HG03378 (cell line): Measurements from ENCODE around the gene YTHDF2.
"Not testable (repeated sequence)": the region's sequence is repeated elsewhere in the genome, so short reads cannot be mapped to it uniquely, and the experiment has no call there.

ENCODE experiments used
- ATAC-seq: cut with Tn5 transposase; IDR thresholded peaks from one replicate; pipeline ENCODE4 v1.9.1; 2021; ENCODE audit warnings: mild to moderate bottlenecking, moderate library complexity; ENCODE audit not compliant: unreplicated experiment

The YTHDF2 gene

DNA sequence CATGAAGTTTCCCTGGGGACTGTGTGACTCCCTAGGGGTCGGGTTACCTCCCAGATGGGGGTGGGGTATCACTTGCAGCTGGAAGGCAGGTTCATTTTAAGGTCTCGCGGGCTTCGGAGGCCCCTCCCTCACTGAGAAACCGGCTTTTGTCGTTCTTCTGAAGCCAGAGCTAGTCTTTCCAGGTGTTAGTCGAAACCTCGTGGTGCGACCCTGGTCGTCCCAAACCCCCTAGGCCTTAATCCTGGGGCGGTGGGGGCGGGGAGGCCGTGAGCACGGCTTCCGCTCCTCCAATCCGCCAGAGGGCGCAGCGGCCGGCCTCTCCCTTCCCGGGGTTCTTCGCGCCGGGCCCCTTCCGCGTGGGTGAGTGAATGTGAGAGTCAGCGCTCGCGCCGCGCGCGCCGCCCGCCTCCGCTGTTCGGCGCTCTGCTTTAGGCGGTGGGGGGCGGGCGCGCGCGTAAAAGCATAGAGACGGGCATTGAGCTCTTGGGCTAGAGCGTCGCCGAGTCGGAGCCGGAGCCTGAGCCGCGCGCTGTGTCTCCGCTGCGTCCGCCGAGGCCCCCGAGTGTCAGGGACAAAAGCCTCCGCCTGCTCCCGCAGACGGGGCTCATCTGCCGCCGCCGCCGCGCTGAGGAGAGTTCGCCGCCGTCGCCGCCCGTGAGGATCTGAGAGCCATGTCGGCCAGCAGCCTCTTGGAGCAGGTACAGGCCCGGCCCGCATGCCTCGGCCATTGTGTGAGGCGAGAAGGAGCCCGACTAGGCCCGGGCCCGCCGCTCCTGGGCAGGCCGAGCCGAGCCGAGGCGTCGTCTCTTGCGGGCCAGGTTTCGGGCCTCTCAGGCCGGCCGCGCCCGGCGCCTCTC is at the start of gene YTHDF2:
TSS of gene YTHDF2 (plus strand) at position 491 of the 857 bp plus-strand sequence. CDS start at position 672, 181 bp downstream.
- ATAC-seq: peak; percentile 68

DNA sequence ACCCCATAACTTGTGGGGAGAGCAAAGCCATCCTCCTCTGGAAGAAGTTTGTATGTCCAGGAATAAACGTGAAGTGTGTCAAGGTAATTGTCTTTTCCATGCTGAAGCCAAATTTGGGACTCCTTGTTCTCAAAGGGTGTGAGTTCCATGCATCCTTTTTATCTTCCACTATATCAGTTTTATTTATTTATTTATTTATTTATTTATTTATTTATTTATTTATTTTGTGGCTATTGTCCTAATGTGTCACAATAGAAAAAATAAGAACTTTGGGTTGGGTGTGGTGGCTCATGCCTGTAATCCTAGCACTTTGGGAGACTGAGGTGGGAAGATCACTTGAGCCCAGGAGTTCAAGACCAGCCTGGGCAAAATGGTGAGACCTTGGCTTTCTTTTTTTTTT is 45.1 kb upstream of the YTHDF2 start:
- ATAC-seq: not testable (repeated sequence)

DNA sequence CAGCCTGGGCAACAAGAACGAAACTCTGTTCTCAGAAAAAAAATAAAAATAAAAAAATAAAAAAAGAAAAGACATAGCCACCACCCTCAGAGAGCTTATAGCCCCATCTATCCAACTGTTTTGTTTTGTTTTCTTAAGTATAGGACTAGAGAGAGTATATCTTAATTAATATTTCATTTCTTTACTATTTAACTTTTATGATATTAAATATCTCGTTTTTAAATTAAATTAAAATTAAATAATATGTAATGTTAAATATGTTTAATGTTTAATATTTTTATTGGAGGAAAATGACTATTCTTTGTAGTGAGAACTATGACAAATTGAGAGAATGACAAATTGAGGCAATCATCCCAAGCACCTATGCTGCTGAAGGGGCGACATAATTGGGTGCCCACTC is 33.1 kb upstream of the YTHDF2 start:
- ATAC-seq: no peak

DNA sequence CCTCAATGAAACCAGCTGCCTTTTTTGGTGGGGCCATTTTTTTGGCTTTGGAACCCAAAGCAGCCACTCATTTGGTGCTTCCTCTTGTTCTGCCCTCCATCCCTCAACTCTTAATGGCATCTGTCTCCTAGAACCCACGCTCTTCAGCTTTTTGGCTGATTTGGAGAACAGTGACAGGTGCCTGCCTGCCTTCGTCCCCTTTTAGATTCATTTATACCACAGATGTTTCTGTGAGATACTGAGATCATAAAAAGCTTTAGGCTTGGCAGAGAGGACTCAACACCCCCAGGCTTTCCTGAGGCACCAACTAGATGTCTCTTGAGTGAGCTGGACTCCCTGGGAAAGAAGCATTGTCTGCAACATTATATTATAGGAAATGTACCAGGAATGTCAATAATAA is 20.4 kb upstream of the YTHDF2 start:
- no peak for ATAC-seq

DNA sequence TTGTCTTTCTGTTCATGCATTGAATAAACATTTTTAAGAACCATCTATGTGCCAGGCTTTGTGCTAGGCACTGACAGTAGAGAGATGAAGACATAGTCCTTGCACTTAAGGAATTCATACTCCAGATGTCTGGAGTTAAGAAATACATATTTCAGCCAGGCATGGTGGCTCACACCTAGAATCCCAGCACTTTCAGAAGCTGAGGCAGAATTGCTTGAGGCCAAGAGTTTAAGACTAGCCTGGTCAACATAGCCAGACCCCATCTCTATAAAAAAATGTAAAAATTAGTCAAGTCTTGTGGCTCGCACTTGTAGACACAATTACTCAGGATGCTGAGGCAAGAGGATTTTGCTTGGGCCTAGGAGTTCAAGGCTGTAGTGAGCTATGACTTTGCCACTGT is 18.6 kb upstream of the YTHDF2 start:
- no peak for ATAC-seq

- ATAC-seq: no peak
Measured at GRCh38 chr1:28718586-28719331, 18.0 kb upstream of the YTHDF2 start.

GRCh38 chr1:28719332-28719619 is 17.5 kb upstream of the YTHDF2 start:
- ATAC-seq: no peak

DNA sequence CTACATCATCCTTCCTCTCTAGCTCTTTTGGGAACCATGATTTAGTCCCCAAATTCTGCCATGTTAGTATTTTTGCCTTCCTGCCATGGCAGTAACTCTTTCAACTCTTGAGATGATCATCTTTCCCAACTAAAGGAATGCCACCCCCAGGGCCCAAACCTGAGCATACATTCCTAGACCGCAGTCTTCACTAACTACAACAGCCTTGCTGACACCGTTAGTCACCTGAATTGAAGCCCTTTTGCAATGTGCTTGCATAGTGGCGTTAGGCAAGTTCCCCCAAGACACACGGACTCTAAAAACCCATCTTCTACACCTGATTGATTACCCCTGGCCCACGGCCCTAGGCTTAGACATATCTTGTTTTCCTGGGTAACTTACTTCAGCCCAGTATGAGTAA is 16.4 kb upstream of the YTHDF2 start:
- ATAC-seq: no peak

DNA sequence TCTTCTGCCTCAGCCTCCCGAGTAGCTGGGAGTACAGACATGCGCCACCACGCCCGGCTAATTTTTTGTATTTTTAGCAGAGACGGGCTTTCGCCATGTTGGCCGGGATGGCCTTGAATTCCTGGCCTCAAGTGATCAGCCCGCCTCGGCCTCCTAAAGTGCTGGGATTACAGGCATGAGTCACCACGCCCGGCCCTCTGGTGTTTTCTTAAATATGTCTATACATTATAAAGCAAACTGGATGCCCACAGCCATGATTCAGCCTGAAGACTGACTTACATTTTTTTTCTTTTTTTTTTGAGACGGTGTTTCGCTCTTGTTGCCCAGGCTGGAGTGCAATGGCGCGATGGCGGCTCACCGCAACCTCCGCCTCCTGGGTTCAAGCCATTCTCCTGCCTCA is 14.8 kb upstream of the YTHDF2 start:
- ATAC-seq: not testable (repeated sequence)

- not testable (repeated sequence) for ATAC-seq
Measured at GRCh38 chr1:28725365-28725764, 11.4 kb upstream of the YTHDF2 start.

DNA sequence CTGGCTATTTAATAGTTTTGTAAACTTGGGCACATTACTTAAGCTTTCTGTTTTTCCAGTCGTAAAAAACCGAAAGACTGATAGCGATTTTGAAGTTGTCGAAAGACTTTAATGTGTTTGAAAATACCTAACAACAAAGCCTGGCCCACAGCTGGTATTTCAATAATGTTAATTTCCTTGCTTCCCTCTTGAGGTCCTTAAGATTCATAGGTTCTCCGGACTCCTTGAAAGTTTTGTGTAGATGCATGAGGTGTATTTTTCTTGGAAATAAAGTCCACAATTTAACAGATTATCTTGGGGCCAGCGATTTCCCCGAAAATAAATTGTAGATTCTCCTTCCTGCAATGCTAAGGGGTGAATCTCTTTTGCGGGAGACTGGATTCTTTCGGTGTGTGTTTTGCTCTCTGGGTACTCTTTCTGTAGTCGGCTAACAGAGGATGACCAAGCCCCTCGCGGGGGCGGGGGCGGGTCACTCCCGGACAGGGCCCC is 735 bp upstream of the YTHDF2 start:
- no peak for ATAC-seq

- peak; percentile 4 for ATAC-seq
Measured at GRCh38 chr1:28737307-28738132, 780 bp downstream of the YTHDF2 start.

GRCh38 chr1:28740118-28740517 is 3.4 kb downstream of the YTHDF2 start:
- ATAC-seq: no peak

- no peak for ATAC-seq
Measured at GRCh38 chr1:28744184-28744583, 7.4 kb downstream of the YTHDF2 start.

GRCh38 chr1:28745653-28746173 is 9.0 kb downstream of the YTHDF2 start:
- no peak for ATAC-seq

- no peak for ATAC-seq
Measured at GRCh38 chr1:28750330-28750729, 13.6 kb downstream of the YTHDF2 start.

DNA sequence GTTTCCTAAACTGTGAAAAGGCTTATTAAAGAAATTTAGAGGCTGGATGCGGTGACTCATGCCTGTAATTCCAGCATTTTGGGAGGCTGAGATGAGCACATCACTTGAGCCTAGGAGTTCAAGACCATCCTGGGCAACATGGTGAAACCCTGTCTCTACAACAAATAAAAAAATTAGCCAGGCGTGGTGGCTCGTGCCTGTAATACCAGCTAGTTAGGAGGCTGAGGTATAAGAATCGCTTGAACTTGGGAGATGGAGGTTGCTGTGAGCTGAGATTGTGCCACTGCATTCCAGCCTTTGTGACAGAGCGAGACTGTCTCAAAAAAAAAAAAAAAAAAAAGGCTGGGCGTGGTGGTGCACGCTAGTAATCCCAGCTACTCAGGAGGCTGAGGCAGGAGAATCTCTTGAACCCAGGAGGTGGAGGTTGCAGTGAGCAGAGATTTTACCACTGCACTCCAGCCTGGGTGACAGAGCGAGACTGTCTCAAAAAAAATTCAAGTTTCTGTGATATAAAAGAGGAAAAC is 14.1 kb downstream of the YTHDF2 start:
- ATAC-seq: not testable (repeated sequence)

GRCh38 chr1:28751315-28752060 is 14.7 kb downstream of the YTHDF2 start:
- ATAC-seq: no peak

- ATAC-seq: no peak
Measured at GRCh38 chr1:28755701-28756100, 19.0 kb downstream of the YTHDF2 start.

- ATAC-seq: no peak
Measured at GRCh38 chr1:28756846-28757245, 20.1 kb downstream of the YTHDF2 start.
